NCI-H1694 treated with DMSO at 0.1 percent for 48 hours (cell line): ENCODE data around the gene FARS2.

Experiments used
- DNase-seq: peaks from one replicate; lab custom pipeline; 2025; lab: John Stamatoyannopoulos, UW

Gene FARS2

DNA sequence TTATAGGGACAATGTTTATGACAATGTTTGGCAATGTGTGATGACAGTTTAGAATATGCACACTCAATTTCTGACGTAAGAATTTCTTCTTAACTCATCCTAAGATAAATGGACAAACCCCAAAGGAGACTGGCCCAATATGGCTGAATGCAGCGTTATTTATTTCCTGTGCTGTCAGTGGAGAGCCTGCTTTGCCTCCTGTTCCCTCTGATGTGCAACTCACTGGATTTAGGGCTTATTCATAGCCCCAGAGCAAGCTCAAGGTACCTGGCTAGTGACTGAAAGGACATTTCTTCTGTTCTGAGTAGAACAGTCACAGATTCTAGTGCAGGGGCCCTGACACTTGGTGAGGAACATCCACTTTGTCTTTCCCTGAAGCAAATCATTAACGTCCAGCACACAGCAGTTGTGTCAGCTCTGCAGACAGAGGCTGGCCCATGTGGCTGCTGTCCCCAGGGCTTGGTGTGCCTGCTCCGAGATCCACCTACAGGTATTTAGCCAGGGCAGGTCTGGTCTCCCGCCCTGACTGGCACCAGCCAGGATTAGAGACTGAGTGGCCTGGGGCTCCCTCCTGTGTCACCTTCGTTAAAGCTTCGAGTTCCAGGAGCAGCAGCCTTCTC, 64.8 kb downstream of the FARS2 start:
- DNase-seq = no peak

DNA sequence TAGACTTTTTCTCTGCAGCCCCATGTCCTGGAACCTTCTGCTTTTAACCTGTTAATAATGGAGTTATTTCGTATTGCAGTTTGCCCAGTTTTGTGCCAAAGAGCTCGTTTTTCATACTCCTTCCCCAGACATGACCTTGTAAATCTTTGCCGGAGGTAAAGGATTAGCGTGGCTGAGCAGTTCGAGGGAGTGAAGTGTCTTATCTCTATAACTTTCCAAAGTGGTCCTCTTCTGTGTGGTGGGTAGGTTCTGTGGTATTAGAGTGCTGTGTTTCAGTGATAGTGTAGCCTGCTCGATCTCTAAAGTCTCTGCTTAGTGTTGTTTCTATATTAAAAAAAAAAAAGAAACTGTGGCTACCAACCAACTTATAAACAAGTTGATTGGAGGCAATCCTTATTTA, 67.5 kb downstream of the FARS2 start:
- no peak for DNase-seq

DNA sequence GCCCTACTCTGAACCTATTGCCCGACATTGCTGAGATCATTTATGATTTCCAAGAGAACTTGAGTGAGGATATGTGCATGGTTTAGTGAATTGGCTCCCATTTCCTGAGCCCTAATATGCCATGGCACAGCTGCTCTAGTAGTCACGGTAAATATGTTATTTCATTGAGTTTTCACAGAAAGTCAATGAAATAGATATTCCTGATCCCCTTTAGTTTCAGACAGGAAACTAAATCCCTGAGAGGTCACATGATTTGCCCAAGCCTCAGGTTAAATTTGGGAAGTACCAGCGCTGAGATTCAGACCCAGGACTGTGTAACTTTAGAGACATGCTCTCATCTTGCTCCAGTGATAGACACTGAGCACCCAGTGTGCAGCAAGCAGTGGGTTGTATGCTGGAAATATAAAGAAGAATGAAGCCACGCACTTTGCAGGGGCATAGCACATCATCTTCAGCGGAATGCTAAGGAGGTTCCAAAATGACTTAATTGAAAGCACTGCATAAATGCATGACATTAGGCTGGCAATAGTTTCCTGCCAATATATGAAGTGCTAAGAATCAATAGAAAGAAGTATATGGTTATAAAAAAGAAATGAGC, 70.6 kb downstream of the FARS2 start:
- DNase-seq = no peak

DNA sequence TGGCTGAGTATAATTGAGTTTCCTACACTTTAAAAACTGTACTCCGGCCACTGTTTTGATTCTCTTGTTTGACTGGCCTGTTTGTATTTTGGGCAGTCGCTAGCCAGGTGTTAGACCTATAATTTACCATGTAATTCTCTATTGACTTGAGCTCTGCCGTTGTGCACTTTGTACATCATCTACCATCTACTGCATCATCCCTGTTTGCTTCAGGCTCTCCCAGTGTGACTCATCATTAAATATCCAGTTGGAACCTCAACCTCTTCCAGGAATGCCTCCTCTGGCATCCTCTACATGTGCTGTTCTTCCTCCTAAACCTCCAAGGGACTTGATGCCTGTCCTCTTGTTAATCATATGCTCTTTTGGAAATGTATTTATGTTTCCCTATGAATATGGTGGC, 72.3 kb downstream of the FARS2 start:
- DNase-seq = no peak

DNA sequence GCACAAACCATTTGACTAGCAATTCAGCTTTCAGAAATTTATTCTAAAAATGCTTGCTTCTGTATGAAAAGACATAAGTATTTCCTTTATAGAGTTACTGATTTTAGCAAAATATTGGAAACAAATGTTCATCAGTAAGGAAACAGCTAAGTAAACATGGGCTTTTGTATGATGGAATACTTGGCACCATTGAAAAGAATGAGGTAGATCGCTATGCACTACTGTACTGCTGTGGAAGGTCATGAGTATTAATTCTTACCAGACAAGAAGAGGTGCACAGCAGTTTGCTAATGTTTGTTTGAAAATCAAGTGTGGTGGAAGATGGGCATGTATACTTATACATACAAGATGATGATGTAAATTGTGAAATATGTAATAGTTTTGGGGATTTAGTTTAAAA, 73.0 kb downstream of the FARS2 start:
- DNase-seq = no peak

DNA sequence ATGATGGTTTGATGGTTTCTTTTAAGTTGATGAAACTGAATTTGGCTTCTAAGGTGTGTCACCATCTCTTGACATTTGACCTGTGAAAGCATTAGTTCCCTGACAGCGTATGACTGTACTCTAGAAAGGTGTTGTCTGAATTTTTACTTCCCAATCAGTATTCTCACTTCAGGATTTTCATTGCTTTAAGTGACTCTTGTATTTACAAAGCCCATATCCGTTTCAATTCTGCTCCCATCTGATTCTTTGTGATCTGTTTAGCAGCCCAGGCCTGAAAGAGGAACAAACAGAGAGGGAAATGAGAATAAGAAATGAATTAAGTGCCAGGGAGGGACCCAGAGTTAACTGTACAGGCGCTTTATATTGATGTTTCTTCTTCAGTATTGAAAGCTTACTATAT, 73.7 kb downstream of the FARS2 start:
- DNase-seq = no peak

DNA sequence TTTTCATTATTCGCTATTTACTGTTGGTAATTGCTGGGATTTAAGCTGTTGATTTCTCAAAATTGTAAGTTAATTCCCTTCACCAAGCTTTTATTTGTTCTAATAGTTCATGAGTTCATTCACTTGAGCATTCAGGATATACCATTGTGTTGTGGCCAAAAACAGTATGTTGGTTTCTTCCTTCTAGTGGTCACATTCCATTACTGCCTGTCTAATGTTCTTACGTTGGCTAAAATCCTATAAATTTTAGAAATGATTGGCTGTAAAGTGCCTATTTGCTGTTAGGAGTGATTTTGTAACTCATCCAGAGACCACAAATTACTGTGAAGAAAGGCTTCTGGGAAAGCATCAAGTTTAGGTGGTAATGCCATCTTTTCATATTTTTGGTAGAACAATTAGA, 76.3 kb downstream of the FARS2 start:
- DNase-seq = no peak

DNA sequence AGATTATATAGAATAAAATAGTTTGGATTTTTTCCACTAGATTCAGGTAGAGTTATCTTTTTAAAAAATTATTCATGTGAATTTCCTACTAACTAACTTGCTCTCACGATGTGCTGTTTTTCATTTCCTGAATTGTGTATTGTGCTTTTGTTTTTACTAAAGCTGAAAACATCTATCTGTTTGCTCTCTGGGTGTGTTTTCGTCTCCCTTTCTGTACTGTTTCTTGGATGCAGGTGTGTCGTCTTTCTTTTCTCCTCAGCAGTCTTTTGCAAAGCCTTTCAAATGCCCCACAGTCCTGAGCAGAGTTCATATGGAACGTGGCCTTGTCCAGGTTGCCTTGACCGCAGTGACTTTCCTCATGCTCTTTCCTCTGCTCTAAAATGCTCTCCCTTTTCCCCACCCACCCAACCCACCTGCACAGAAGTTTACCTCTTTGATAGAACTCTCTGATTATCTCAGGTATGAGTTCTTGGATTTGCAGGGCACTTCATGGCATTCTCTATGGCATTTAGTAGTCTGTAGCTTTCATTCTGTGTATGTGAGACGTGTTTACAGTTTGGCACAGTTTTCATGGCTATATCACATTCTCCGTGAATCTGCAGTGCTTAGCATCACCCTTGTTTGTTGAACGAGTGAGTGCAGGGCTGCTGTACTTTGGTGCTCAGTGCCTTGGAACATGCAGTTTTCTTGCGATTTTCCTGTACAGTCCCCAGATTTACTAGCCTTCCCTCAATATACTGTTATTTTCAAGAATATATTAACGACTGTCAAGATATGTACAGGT, 77.1 kb downstream of the FARS2 start:
- DNase-seq = no peak

DNA sequence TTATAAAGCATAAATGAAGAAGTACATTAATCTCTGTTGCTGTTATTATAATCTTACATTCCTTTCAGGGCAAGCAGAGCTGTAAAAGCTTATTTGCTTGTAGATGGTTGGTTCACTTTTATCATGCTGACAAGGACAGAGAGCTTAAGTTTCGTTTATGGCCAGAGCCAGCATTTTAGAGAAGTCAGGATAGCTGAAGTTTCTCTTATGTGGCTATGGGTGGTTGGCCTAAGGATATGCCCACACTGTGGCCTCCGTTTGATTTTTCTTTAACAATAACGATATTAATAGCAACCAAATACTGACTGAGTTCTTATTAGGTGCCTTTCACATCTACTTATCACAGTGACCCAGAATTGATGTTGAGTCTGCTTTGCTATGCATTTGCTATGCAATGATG, 78.5 kb downstream of the FARS2 start:
- no peak for DNase-seq

DNA sequence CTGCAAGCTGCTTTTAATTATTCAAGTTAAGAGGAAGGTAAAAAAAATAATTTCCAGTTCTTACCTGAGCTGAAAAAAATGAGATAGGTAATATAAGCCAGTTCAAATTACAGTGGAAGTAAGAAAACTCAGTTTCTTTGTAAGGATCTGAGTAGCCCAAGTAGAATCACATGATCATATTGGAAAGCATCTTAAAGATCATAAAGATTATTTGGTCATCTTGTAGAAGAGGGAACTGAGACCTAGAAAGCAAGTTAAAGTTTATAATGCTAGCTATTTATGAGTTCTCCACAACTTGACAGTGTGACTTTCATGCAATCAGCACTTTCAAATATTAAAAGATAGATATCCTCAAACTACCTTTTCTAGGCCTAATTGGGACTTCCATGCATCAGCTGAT, 80.5 kb downstream of the FARS2 start:
- no peak for DNase-seq

DNA sequence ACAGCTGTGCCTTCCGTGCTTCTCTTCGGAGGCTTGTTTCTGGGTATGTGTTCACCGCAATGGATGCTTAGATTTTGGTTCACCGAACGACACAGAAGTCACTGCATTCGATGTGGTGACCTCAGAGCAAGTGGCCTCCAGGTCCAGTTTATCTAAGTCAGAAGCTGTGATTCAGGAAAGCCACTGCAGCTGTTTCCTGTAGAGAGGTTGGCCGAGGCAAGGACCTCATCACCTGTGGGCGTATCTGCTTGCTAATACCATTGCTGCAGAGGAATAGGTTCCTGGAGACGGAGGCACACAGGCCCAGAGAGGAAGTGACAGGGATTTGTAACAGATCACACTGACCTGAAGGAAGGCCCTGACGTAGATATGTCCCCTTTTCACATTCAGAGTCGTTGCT, 82.7 kb downstream of the FARS2 start:
- DNase-seq = no peak

DNA sequence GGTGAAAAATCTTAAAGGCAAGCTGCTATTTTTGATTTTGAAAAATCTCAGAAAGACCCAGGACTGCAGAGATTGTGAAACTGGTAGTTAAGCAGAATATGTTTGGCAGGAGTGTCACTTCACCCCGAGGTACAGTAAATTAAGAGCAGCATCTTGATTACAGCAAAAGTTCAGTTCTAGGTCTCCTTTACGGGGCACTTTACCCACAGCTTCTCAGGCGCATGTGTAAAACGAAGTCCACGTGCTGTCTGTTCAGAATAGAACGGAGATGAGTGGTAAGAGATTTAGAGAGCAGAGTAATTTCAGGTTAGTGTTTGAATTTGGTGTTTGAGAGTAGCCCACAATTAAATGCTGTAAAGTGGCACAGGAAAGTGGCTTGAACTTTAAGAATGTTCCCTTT, 84.0 kb downstream of the FARS2 start:
- DNase-seq = no peak

DNA sequence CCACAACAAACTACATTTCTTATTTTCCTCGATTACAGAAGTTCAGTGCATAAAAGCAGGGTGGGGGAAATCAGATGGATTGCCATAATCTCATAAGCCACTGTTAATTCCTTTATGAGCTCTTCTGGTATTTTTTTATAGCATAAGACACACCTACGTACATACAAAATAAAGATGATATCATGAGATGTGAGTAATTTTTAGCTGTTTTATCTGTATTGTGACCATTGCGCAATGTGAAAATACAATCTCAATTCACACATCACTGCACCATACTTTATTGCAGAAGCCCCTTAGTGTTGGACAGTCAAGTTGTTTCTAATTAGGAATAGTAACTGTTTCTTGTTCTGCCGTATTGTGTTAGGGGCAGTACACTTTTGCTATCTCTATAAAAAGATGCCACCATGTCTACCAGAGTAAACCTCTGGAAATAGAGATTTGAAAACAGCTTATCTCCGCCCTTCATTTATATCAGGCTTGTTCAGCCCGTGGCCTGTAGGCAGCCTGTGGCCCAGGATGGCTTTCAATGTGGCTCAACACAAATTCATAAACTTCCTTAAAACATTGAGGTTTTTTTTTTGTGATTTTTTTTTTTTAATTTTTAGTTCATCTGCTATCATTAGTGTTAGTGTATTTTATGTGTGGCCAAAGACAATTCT, 90.4 kb downstream of the FARS2 start:
- no peak for DNase-seq

DNA sequence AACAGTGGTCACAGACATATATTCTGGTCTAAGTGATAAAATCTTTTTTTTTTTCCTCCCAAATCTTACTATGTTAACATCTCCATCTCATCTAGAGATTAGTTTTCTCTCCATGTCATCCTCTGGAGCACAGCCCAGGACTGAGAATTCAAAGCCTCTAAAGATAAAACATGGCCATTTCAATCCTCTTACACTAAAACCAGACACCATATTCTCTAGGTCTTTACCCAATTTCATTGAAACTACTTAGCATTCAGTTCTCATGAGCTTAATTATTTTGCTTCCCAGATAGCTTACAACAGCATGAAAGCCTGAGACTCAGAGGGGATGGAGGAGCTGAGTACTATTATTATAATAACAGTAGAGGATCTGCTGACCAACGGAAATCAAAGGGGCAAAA, 92.7 kb downstream of the FARS2 start:
- DNase-seq = no peak

DNA sequence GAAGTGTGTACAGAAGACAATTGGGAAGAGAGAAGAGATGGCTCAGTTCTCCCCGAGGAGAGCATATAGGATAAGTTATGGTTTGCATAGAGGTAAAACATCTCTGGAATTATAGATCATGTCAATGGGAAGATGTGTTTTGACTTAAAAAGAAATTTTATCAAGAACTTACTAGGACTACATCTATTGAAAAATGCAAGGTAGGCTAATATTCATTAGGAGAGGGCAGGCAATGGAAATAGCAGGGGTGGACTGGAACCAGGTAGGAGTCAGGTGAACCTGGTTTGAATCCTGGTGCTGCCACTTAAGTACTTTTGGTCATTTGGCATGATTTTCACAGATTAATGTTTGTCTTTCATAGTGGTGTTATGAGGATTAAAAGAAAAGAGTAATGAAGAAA, 96.2 kb downstream of the FARS2 start:
- no peak for DNase-seq

DNA sequence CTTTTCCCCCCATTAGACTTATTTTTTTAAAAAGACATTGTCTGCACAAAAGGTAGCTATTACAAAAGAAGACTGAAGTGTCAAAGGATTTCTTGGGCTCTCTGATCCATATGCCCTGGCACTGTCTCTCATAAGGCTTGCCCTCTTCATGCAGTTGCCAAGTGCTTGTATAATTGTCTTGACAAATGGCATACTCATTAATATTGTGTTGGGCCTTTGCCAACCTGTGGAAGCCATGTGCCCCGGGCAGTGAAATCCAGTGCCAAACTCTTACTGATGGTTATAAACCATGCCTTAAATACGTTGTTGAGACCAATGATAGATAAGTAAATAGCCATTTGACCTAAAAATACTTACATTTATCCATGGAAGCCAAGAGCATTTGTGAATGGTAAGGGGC, 98.1 kb downstream of the FARS2 start:
- peak; percentile 35 for DNase-seq

DNA sequence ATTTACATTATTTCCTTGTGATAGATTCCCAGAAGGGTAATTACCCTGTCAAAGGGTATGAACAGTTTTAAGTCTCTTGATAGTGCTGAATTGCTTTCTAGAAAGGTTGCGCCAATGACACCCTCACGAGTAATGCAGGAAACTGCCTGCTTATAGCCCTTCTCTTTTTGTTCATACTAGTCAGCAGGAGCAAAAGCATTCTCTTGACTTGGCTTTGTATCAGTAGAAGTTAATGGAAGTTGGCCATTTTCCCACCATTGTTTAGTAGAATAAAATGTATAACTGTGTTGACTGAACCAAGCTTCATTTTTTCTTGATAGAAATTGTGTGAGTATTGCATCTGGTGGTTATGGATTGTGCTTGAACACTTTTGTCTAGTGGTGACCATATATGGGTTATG, 100.1 kb downstream of the FARS2 start:
- no peak for DNase-seq

DNA sequence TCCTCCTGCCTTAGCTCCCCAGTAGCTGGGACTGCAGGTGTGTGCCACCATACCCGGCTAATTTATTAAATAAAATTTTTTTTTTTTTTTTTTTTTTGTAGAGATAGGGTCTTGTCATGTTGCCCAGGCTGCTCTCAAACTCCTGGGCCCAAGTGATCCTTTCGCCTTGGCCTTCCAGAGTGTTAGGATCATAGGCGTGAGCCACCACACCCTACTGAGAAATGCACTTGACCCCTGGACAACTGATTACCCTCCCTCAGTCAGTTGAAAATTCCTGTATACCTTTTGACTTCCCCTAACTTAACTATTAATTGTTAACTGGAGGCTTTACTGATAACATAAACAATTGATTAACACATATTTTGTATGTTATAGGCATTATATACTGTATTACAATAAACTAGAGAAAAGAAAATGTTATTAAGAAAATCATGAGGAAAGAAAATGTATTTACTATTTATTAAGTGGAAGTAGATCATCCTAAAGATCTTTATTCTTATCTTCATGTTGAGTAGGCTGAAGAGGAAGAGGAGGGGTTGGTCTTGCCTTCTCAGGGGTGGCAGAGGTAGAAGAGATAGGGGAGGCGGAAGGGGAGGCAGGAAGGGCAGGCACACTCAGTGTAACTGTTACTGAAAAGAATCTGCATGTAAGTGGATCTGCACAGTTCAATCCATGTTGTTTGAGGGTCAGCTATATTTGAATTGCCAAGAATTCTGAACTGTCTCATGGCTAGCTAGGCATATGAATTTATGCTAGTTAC, 104.3 kb downstream of the FARS2 start:
- no peak for DNase-seq

DNA sequence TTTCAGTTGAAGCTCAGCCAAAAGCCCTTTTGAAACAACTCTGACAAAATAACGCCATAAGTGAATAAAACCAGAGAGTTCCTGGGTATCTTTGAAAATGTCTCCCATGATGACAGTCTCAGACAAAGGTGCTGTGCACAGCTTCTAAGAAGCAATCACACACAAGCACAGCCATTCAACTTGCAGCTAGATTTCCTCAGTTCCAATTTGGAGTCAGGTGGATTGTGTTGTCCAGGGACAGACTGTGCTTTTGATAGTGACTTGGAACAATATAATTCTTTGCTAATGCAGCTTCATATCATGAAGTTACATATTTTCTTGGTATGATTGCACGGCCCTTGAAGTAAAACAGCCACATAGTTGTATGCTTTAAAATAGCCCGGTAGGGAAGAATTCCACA, 105.6 kb downstream of the FARS2 start:
- no peak for DNase-seq

DNA sequence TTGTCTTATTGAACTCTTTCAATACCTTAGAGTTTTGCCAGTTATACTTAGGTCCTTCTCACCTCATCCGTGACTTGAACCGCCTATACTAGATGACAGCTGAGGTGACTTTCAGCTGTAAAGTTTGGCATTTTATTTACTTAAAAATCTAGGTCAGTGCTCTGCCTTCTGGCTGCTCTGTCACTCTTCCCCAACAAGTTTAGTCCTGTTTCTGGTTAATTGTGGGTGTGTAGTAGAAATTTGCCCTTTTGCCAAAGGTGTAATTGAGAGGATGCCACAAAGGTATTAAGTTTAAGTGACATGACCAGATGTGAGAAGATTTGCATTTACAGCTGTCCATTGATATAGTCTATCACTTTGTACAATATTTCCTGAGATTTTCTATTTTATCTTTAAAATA, 106.2 kb downstream of the FARS2 start:
- DNase-seq = no peak

DNA sequence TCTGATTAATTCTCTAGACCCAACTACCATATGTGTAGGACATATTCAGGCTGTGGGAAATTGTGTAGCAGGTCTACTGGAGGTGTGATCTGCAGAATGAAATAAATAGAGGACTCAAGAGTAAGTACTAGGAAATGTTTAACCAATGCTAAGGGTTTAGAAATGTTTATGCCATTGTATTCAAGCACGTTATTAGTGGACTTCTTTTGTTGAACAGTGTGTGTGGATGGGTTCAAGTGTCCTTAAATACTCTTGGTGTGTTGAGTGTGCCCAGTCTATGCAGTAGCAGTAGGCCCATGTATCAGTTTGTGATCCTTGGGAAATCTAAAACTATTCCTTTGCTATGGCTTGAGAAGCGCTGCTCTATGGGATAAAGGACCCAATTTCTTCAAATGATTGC, 112.1 kb downstream of the FARS2 start:
- DNase-seq = no peak

DNA sequence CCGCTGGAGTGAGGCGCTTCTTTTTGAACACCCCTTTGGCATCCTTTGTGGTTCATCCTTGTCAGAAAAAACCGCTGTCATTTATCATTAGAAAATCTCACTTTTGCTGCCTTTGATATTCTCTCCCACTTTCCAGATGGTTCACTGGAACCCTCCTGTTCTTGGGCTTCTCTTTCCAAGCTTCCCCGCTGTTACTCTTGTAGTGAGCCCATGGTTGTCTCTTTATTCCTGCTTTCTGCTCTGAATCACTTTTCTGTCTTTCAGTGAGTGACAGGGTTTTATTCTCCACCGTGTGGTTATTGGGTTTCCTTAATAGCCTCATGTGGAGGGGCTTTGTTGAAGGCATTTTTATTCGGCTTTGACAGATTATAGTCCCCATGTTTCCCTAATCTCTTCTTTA, 117.0 kb downstream of the FARS2 start:
- DNase-seq = no peak
